22Rv1 (cell line): Measurements from ENCODE around the gene PHLDB2.

Experiments
- CTCF ChIP-seq: fragments of 450-650 bp; IDR thresholded peaks from 2 replicates; pipeline ENCODE4 v1.5.1; 2017; ENCODE audit warnings: mild to moderate bottlenecking
- ZFX ChIP-seq: fragments of 450-650 bp; IDR thresholded peaks from 2 replicates; pipeline ENCODE4 v1.6.1; 2017; ENCODE audit warnings: antibody characterized with exemption, borderline replicate concordance

DNA sequence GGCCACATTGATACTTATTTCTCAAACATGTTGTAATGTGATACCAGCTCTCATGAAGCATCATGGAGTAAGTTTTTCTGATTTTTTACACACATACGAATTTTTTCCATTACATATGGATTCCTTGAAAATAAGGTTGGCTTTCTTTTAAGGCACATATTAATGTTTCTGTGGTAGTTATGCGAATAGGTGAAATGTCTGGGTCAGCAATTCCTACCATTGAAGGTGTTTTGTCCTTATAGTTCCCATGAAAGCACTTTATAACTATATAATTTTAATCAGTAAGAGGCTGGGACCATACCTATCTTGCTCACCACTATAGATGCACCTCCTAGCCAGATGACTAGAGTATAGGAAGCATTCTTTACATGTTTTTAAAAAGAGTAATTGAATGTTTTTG, 33.0 kb downstream of the PHLDB2 start:
- no peak for TF ChIP-seq CTCF
- TF ChIP-seq ZFX: no peak
